Smooth muscle cell (in vitro differentiated cells): Measurements from ENCODE around the gene CPPED1. TPM values are rescaled to one million over a fixed set of nuclear protein-coding genes. Genes with fewer than 3 reads are reported as not detected.

Experiments
- DNase-seq: peaks from one replicate; lab custom pipeline; 2025; ENCODE audit not compliant: unreplicated experiment; lab: John Stamatoyannopoulos, UW
- H2AFZ ChIP-seq: fragments of 200-600 bp; sonication (generic); 2 replicates; pipeline ENCODE4 v1.6.0; 2016; ENCODE audit warnings: antibody characterized with exemption, low read depth, mild to moderate bottlenecking
- H3F3A ChIP-seq: fragments of 200-600 bp; sonication (generic); 2 replicates; pipeline ENCODE4 v1.6.0; 2017; ENCODE audit warnings: antibody characterized with exemption, low read depth
- H3K27ac ChIP-seq: fragments of 200-600 bp; sonication (generic); 2 replicates; pipeline ENCODE4 v1.5.1; 2016; ENCODE audit warnings: low read depth, mild to moderate bottlenecking
- H3K27me3 ChIP-seq: fragments of 200-600 bp; sonication (generic); 2 replicates; pipeline ENCODE4 v1.6.1; 2016; ENCODE audit warnings: low read depth, mild to moderate bottlenecking
- H3K36me3 ChIP-seq: fragments of 200-600 bp; sonication (generic); 2 replicates; pipeline ENCODE4 v1.5.1; 2016; ENCODE audit warnings: low read depth
- H3K4me1 ChIP-seq: fragments of 200-600 bp; sonication (generic); 2 replicates; pipeline ENCODE4 v1.5.1; 2016; ENCODE audit warnings: low read depth
- H3K4me2 ChIP-seq: fragments of 200-600 bp; sonication (generic); 2 replicates; pipeline ENCODE4 v1.6.0; 2016; ENCODE audit warnings: mild to moderate bottlenecking
- H3K4me3 ChIP-seq: fragments of 200-600 bp; sonication (generic); 2 replicates; pipeline ENCODE4 v1.5.1; 2016; ENCODE audit warnings: mild to moderate bottlenecking
- H3K79me2 ChIP-seq: fragments of 200-600 bp; sonication (generic); 2 replicates; pipeline ENCODE4 v1.6.0; 2016; ENCODE audit warnings: low read depth, mild to moderate bottlenecking
- H3K9ac ChIP-seq: fragments of 200-600 bp; sonication (generic); 2 replicates; pipeline ENCODE4 v1.6.0; 2016; ENCODE audit warnings: low read depth
- H3K9me3 ChIP-seq: fragments of 200-600 bp; sonication (generic); replicated peaks from 2 replicates; pipeline ENCODE4 v1.5.1; 2016; ENCODE audit warnings: low read depth
- H4K20me1 ChIP-seq: fragments of 200-600 bp; sonication (generic); 2 replicates; pipeline ENCODE4 v1.6.0; 2016; ENCODE audit warnings: low read depth
- CTCF ChIP-seq: fragments of 200-600 bp; sonication (generic); IDR thresholded peaks from 2 replicates; pipeline ENCODE4 v1.5.1; 2017; ENCODE audit warnings: borderline replicate concordance, mild to moderate bottlenecking, antibody characterized with exemption; ENCODE audit not compliant: insufficient read depth, poor library complexity, severe bottlenecking
- WGBS: methylation state at CpG from one replicate; pipeline ENCODE4 v1.1.7; 2016; ENCODE audit warnings: low lambda C conversion rate; 5-methylcytosine and 5-hydroxymethylcytosine counted together
- polyA plus RNA-seq: library from polyadenylated mRNA; unstranded; fragments of >200 nt; fragmentation: Nextera tagmentation; extraction: Ambion mirVana; gene quantifications from 2 replicates; pipeline ENCODE4 v1.2.1, GENCODE V29; 2016
- total RNA-seq: library from RNA; depleted of rRNA; stranded (reverse); fragments of >200 nt; gene quantifications from 2 replicates; pipeline ENCODE4 v1.2.3, GENCODE V29; 2014

CPPED1 gene
- total and polyA plus RNA-seq, 2 experiments from 2014 or later: 17.2 to 20.9 TPM

GRCh38 chr16:12750554-12750918, 53.2 kb downstream of the CPPED1 start:
- Histone ChIP-seq H4K20me1 (no peaks in the 10 kb centered on the region), H3K36me3 (peaks cover 5% of the 10 kb centered on the region), H3K4me1 (peaks cover 4% of the 10 kb centered on the region), H3K27me3 (no peaks in the 10 kb centered on the region), H3K4me3 (no peak overlapping the region), H3K4me2 (no peak overlapping the region), H3K9ac (no peak overlapping the region), H3K27ac (no peak overlapping the region), H3K9me3 (no peaks in the 10 kb centered on the region), H3K79me2 (no peaks in the 10 kb centered on the region), H3F3A (no peaks in the 10 kb centered on the region), H2AFZ (no peak overlapping the region)
- WGBS: 97% methylated on average over 9 of the region's 9 CpGs
- TF ChIP-seq CTCF: no peak
- DNase-seq: no peak

GRCh38 chr16:12749076-12749475, 54.6 kb downstream of the CPPED1 start:
- H4K20me1 ChIP-seq: no peaks in the 10 kb centered on the region
- H3K4me2 ChIP-seq: no peak overlapping the region
- DNase-seq: no peak
- peaks cover 5% of the 10 kb centered on the region for H3K36me3 ChIP-seq
- no peaks in the 10 kb centered on the region for H3F3A ChIP-seq
- H3K4me1 ChIP-seq: peaks cover 4% of the 10 kb centered on the region
- no peak overlapping the region for H3K4me3 ChIP-seq
- H3K27me3 ChIP-seq: no peaks in the 10 kb centered on the region
- 94% methylated on average over 2 of the region's 2 CpGs for WGBS
- no peak overlapping the region for H2AFZ ChIP-seq
- H3K9ac ChIP-seq: no peak overlapping the region
- H3K79me2 ChIP-seq: no peaks in the 10 kb centered on the region
- TF ChIP-seq CTCF: no peak
- H3K9me3 ChIP-seq: no peaks in the 10 kb centered on the region
- no peak overlapping the region for H3K27ac ChIP-seq

- TF ChIP-seq CTCF: no peak
- WGBS: 98% methylated on average over 7 of the region's 7 CpGs
- Histone ChIP-seq H3K27ac (no peak overlapping the region), H3K36me3 (peaks cover 5% of the 10 kb centered on the region), H3K4me2 (no peak overlapping the region), H3K4me3 (no peak overlapping the region), H3F3A (no peaks in the 10 kb centered on the region), H4K20me1 (no peaks in the 10 kb centered on the region), H3K9me3 (no peaks in the 10 kb centered on the region), H3K79me2 (no peaks in the 10 kb centered on the region), H3K9ac (no peak overlapping the region), H3K4me1 (peaks cover 4% of the 10 kb centered on the region), H3K27me3 (no peaks in the 10 kb centered on the region), H2AFZ (no peak overlapping the region)
- no peak for DNase-seq
Measured at GRCh38 chr16:12747827-12748226, 55.9 kb downstream of the CPPED1 start.

GRCh38 chr16:12747261-12747660, 56.4 kb downstream of the CPPED1 start:
- WGBS: 84% methylated on average over 2 of the region's 2 CpGs
- no peak overlapping the region for H2AFZ ChIP-seq
- no peak overlapping the region for H3K27ac ChIP-seq
- peaks cover 5% of the 10 kb centered on the region for H3K36me3 ChIP-seq
- no peaks in the 10 kb centered on the region for H3K9me3 ChIP-seq
- H3K27me3 ChIP-seq: no peaks in the 10 kb centered on the region
- TF ChIP-seq CTCF: no peak
- H3K79me2 ChIP-seq: no peaks in the 10 kb centered on the region
- H3F3A ChIP-seq: no peaks in the 10 kb centered on the region
- H4K20me1 ChIP-seq: no peaks in the 10 kb centered on the region
- no peak for DNase-seq
- no peak overlapping the region for H3K9ac ChIP-seq
- no peak overlapping the region for H3K4me3 ChIP-seq
- peaks cover 2% of the 10 kb centered on the region for H3K4me1 ChIP-seq
- no peak overlapping the region for H3K4me2 ChIP-seq
